GM12878 (cell line): ENCODE measurements around the gene UGT2B10. TPM values are rescaled to one million over a fixed set of nuclear protein-coding genes. Genes with fewer than 3 reads are reported as not detected.

Experiments
- ATAC-seq: fragments of 200-7000 bp; cut with Tn5 transposase; 3 replicates; pipeline ENCODE4 v1.9.1; 2020; ENCODE audit warnings: mild to moderate bottlenecking, moderate library complexity
- BruUV-seq: library from RNA; stranded (reverse); fragments of 400-500 nt; replicated peaks from 2 replicates; lab custom pipeline; 2021; lab: Mats Ljungman, UMichigan
- CTCF ChIA-PET: fragments of 300-600 bp; sonication (Branson Sonifier 250); formaldehyde crosslinking; extraction: SDS; loops from one replicate; lab custom pipeline; 2021; ENCODE audit warnings: inconsistent platforms; lab: Yijun Ruan, JAX
- POLR2A ChIA-PET: fragments of 350-600 bp; formaldehyde crosslinking; extraction: SDS; loops from one replicate; lab custom pipeline; 2021; ENCODE audit warnings: inconsistent platforms; lab: Charles Lee
- RAD21 ChIA-PET: fragments of 300-600 bp; sonication (Branson Sonifier 250); formaldehyde crosslinking; loops from one replicate; lab custom pipeline; 2023; ENCODE audit warnings: antibody characterized with exemption; ENCODE audit not compliant: unreplicated experiment; lab: Charles Lee
- SMC1A ChIA-PET: fragments of 300-600 bp; sonication (Branson Sonifier 250); formaldehyde crosslinking; loops from one replicate; lab custom pipeline; 2023; ENCODE audit not compliant: unreplicated experiment, uncharacterized antibody; lab: Charles Lee
- DNase-seq: peaks from one replicate; pipeline ENCODE4 v3.0.0-alpha.2; 2011; ENCODE audit warnings: low read depth, low spot score
- FAIRE-seq: peaks from 3 replicates; lab custom pipeline; 2011; peaks lifted over from hg19 to GRCh38; lab: Jason Lieb, UNC
- H2AFZ ChIP-seq: 2 replicates; pipeline ENCODE4 v1.6.0; 2011; ENCODE audit warnings: low read depth, low read length, control low read depth; ENCODE audit not compliant: control insufficient read depth
- H3K27ac ChIP-seq: 2 replicates; pipeline ENCODE4 v1.5.1; 2011; ENCODE audit warnings: control low read depth; ENCODE audit not compliant: control insufficient read depth, insufficient read depth
- H3K27me3 ChIP-seq, 2 experiments: replicated peaks in 1 of 2; 2 replicates each; pipeline versions ENCODE4 v1.6.0 to v1.6.1; 2011; ENCODE audit warnings: low read length in 1 of 2; ENCODE audit not compliant: control insufficient read depth in 2 of 2, insufficient read depth in 2 of 2
- H3K36me3 ChIP-seq, 2 experiments: 2 replicates each; pipeline ENCODE4 v1.5.1; 2011; ENCODE audit warnings: low read length in 1 of 2; ENCODE audit not compliant: control insufficient read depth in 2 of 2, insufficient read depth in 2 of 2
- H3K4me1 ChIP-seq: 2 replicates; pipeline ENCODE4 v1.6.1; 2011; ENCODE audit warnings: mild to moderate bottlenecking, low read length, moderate library complexity, mixed read lengths; ENCODE audit not compliant: control insufficient read depth, insufficient read depth
- H3K4me2 ChIP-seq: 2 replicates; pipeline ENCODE4 v1.6.0; 2011; ENCODE audit warnings: control low read depth; ENCODE audit not compliant: control insufficient read depth, insufficient read depth
- H3K4me3 ChIP-seq: fragments of 200-600 bp; sonication (generic); 2 replicates; pipeline ENCODE4 v1.5.1; 2016
- H3K79me2 ChIP-seq: 2 replicates; pipeline ENCODE4 v1.6.0; 2011; ENCODE audit warnings: low read length; ENCODE audit not compliant: control insufficient read depth, insufficient read depth
- H3K9ac ChIP-seq: 2 replicates; pipeline ENCODE4 v1.8.0; 2011; ENCODE audit warnings: low read length, control low read depth, mixed read lengths; ENCODE audit not compliant: control insufficient read depth, insufficient read depth
- H3K9me3 ChIP-seq: replicated peaks from 3 replicates; pipeline ENCODE4 v1.5.1; 2011; ENCODE audit warnings: mild to moderate bottlenecking, low read length; ENCODE audit not compliant: control insufficient read depth, insufficient read depth
- H4K20me1 ChIP-seq: 2 replicates; pipeline ENCODE4 v1.6.0; 2011; ENCODE audit not compliant: control insufficient read depth, insufficient read depth
- CEBPZ ChIP-seq: fragments of 150-350 bp; IDR thresholded peaks from 2 replicates; pipeline ENCODE4 v1.6.1; 2016; ENCODE audit warnings: low read depth, low read length
- FOXM1 ChIP-seq: IDR thresholded peaks from 2 replicates; pipeline ENCODE4 v1.6.1; 2012; ENCODE audit warnings: low read depth, mild to moderate bottlenecking, inconsistent platforms, low read length, moderate library complexity
- KDM1A ChIP-seq: fragments of 200-600 bp; sonication (generic); IDR thresholded peaks from 2 replicates; pipeline ENCODE4 v1.6.1; 2016; ENCODE audit warnings: borderline replicate concordance
- NBN ChIP-seq: fragments of 450-650 bp; IDR thresholded peaks from 2 replicates; pipeline ENCODE4 v1.6.1; 2016
- NFIC ChIP-seq: IDR thresholded peaks from 2 replicates; pipeline ENCODE4 v1.6.1; 2012; ENCODE audit warnings: low read depth, mild to moderate bottlenecking, inconsistent platforms, low read length, moderate library complexity
- NFYA ChIP-seq: IDR thresholded peaks from 2 replicates; pipeline ENCODE4 v1.6.1; 2011; ENCODE audit warnings: low read depth, mild to moderate bottlenecking, low read length, improper control_type of control experiment, borderline replicate concordance
- NR2C1 ChIP-seq: fragments of 450-650 bp; IDR thresholded peaks from 2 replicates; pipeline ENCODE4 v1.6.1; 2017; ENCODE audit warnings: antibody characterized with exemption, mild to moderate bottlenecking, moderate library complexity
- RAD21 ChIP-seq: IDR thresholded peaks from 2 replicates; pipeline ENCODE4 v1.6.1; 2011; ENCODE audit warnings: mild to moderate bottlenecking, low read depth, low read length, moderate library complexity; ENCODE audit not compliant: insufficient read depth
- RAD51 ChIP-seq: fragments of 450-650 bp; IDR thresholded peaks from 2 replicates; pipeline ENCODE4 v1.6.1; 2016; ENCODE audit warnings: moderate library complexity, mild to moderate bottlenecking, inconsistent platforms
- in situ Hi-C: fragments of 300-500 bp; cut with MboI; formaldehyde crosslinking; loops from 9 replicates; pipeline ENCODE4 v1.14.3; 2018; ENCODE audit warnings: mixed read lengths
- intact Hi-C: fragments of 100-400 bp; cut with micrococcal nuclease; formaldehyde crosslinking; loops from one replicate; pipeline ENCODE4 v1.14.2; 2022; ENCODE audit not compliant: unreplicated experiment
- polyA plus RNA-seq, 11 experiments: library from polyadenylated mRNA; depleted of rRNA in 4 of 11; unstranded in 6 of 11; stranded (reverse) in 5 of 11; fragments of >200 nt; fragmentation: Nextera tagmentation in 4 of 11; fragmentation: Illumina TruSeq in 1 of 11; extraction: Ambion mirVana in 4 of 11; extraction: Trizol in 1 of 11; gene quantifications; 1 replicate in 1 of 11; 2 replicates in 10 of 11; pipeline versions ENCODE4 v1.2.1 to v1.2.3, GENCODE V29; 2011 to 2016; ENCODE audit warnings: inconsistent platforms in 2 of 11, missing spikeins in 2 of 11, low read depth in 1 of 11
- total RNA-seq, 4 experiments: library from RNA; depleted of rRNA in 3 of 4; stranded (reverse); fragments of >200 nt in 3 of 4; fragmentation: Illumina TruSeq in 1 of 4; extraction: Trizol in 1 of 4; gene quantifications; 2 replicates each; pipeline versions ENCODE4 v1.2.1 to v1.2.3, GENCODE V29; 2013 to 2021
- TF ChIP-seq, protein P1 (sequence below): fragments of 450-650 bp; IDR thresholded peaks from 2 replicates; pipeline ENCODE4 v1.6.1; 2017; ENCODE audit warnings: mild to moderate bottlenecking, low read depth, inconsistent platforms; ENCODE audit not compliant: poor library complexity, severe bottlenecking
- TF ChIP-seq, protein P2 (sequence below): fragments of 450-650 bp; IDR thresholded peaks from 2 replicates; pipeline ENCODE4 v1.6.1; 2017; ENCODE audit warnings: low read depth, mild to moderate bottlenecking, moderate library complexity
- TF ChIP-seq, protein P3 (sequence below): IDR thresholded peaks from 2 replicates; pipeline ENCODE4 v1.6.1; 2011; ENCODE audit warnings: low read depth, mild to moderate bottlenecking, low read length, moderate library complexity, borderline replicate concordance; ENCODE audit errors: extremely low read depth
- TF ChIP-seq, protein P4 (sequence below): fragments of 450-650 bp; IDR thresholded peaks from 2 replicates; pipeline ENCODE4 v1.6.1; 2017; ENCODE audit warnings: antibody characterized with exemption, mild to moderate bottlenecking, moderate library complexity

Gene UGT2B10
- total and polyA plus RNA-seq, 10 of the 15 experiments (the other 5 are each of a cell fraction or from before 2014, with no cell fraction given): not detected

DNA sequence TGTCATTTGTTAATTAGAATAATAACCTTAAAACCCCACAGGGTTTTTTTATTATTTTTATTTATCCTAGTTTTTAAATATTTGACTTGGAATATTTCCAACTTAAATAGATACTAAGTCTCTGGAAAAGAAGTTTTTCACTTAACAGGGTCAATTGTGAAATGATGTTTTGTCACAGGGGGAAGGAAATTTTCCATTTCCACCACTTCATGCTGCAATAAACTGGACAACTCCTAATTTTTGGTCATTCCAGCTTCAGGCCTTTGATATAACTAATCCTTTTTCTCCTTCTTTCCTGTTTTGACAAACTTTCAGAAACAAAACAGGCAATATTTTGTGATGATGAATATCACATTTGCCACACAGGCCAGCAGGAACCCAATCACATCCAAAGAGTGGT lies 45.3 kb downstream of the UGT2B10 start:
- H3K9ac ChIP-seq: no peak overlapping the region
- ChIA-PET SMC1A (no interaction called here), POLR2A (no interaction called here), RAD21 (no interaction called here), CTCF (no interaction called here)
- in situ Hi-C loops (no loop called here), intact Hi-C loops (loop anchor here (10.0 kb wide), 1 partner anchor 236 kb away; no protein-coding TSS in a partner anchor)
- no peak overlapping the region for H3K4me3 ChIP-seq
- DNase-seq: no peak
- no peaks in the 10 kb centered on the region for H3K79me2 ChIP-seq
- FAIRE-seq: no peak
- H3K36me3 ChIP-seq: no peaks in the 10 kb centered on the region
- no peak overlapping the region for H3K27ac ChIP-seq
- H3K27me3 ChIP-seq: no peaks in the 10 kb centered on the region
- H2AFZ ChIP-seq: no peak overlapping the region
- H3K4me1 ChIP-seq: no peaks in the 10 kb centered on the region
- no peaks in the 10 kb centered on the region for H4K20me1 ChIP-seq
- no TSS peak for BruUV-seq
- ATAC-seq: no peak
- no peaks in the 10 kb centered on the region for H3K9me3 ChIP-seq
- no peak overlapping the region for H3K4me2 ChIP-seq
- no peak for TF ChIP-seq NFIC
- TF ChIP-seq, protein P1, sequence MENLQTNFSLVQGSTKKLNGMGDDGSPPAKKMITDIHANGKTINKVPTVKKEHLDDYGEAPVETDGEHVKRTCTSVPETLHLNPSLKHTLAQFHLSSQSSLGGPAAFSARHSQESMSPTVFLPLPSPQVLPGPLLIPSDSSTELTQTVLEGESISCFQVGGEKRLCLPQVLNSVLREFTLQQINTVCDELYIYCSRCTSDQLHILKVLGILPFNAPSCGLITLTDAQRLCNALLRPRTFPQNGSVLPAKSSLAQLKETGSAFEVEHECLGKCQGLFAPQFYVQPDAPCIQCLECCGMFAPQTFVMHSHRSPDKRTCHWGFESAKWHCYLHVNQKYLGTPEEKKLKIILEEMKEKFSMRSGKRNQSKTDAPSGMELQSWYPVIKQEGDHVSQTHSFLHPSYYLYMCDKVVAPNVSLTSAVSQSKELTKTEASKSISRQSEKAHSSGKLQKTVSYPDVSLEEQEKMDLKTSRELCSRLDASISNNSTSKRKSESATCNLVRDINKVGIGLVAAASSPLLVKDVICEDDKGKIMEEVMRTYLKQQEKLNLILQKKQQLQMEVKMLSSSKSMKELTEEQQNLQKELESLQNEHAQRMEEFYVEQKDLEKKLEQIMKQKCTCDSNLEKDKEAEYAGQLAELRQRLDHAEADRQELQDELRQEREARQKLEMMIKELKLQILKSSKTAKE: no peak
- TF ChIP-seq NFYA: no peak
- TF ChIP-seq, protein P2, sequence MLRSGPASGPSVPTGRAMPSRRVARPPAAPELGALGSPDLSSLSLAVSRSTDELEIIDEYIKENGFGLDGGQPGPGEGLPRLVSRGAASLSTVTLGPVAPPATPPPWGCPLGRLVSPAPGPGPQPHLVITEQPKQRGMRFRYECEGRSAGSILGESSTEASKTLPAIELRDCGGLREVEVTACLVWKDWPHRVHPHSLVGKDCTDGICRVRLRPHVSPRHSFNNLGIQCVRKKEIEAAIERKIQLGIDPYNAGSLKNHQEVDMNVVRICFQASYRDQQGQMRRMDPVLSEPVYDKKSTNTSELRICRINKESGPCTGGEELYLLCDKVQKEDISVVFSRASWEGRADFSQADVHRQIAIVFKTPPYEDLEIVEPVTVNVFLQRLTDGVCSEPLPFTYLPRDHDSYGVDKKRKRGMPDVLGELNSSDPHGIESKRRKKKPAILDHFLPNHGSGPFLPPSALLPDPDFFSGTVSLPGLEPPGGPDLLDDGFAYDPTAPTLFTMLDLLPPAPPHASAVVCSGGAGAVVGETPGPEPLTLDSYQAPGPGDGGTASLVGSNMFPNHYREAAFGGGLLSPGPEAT: no peak
- TF ChIP-seq NR2C1: no peak
- no peak for TF ChIP-seq FOXM1
- TF ChIP-seq, protein P3, sequence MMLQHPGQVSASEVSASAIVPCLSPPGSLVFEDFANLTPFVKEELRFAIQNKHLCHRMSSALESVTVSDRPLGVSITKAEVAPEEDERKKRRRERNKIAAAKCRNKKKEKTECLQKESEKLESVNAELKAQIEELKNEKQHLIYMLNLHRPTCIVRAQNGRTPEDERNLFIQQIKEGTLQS: no peak
- no peak for TF ChIP-seq KDM1A
- no peak for TF ChIP-seq RAD51
- TF ChIP-seq, protein P4, sequence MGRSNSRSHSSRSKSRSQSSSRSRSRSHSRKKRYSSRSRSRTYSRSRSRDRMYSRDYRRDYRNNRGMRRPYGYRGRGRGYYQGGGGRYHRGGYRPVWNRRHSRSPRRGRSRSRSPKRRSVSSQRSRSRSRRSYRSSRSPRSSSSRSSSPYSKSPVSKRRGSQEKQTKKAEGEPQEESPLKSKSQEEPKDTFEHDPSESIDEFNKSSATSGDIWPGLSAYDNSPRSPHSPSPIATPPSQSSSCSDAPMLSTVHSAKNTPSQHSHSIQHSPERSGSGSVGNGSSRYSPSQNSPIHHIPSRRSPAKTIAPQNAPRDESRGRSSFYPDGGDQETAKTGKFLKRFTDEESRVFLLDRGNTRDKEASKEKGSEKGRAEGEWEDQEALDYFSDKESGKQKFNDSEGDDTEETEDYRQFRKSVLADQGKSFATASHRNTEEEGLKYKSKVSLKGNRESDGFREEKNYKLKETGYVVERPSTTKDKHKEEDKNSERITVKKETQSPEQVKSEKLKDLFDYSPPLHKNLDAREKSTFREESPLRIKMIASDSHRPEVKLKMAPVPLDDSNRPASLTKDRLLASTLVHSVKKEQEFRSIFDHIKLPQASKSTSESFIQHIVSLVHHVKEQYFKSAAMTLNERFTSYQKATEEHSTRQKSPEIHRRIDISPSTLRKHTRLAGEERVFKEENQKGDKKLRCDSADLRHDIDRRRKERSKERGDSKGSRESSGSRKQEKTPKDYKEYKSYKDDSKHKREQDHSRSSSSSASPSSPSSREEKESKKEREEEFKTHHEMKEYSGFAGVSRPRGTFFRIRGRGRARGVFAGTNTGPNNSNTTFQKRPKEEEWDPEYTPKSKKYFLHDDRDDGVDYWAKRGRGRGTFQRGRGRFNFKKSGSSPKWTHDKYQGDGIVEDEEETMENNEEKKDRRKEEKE: no peak
- no peak for TF ChIP-seq NBN
- TF ChIP-seq CEBPZ: no peak
- no peak for TF ChIP-seq RAD21
